ENCODE measurements around the gene CNGB1. TPM values are rescaled to one million over a fixed set of nuclear protein-coding genes. Genes with fewer than 3 reads are reported as not detected.

Gene CNGB1
- total and polyA plus RNA-seq, 2 donors from 2014 or later = not detected

DNA sequence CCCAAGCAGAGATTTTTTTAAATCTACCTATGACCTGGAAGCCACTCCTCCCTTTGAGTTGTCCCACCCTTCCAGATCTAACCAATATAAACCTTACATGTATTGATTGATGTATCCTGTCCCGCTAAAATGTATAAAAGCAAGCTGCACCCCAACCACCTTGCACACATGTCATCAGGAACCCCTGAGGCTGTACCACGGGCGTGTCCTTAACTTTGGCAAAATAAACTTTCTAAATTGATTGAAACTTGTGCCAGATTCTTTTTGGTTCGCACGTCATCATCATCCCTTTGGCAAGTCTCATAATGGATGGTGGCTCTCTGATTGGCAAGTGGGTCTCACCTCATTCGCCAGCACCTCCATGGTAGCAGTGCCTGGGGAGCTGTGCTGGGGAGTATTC is 60.2 kb downstream of the CNGB1 start:
- Histone ChIP-seq H3K4me1 (ENCODE audit: control insufficient read depth in 2 of 3, insufficient read depth in 2 of 3, low read depth in 1 of 3, low read length in 3 of 3) (peaks cover 0 to 2% (median 0%) of the 10 kb centered on the region in 3 donors), H3K36me3 (ENCODE audit: control insufficient read depth in 2 of 3, insufficient read depth in 3 of 3, low read length in 3 of 3) (no peaks in the 10 kb centered on the region), H3K9ac (ENCODE audit: low read length in 3 of 3) (no peak overlapping the region), H3K27ac (ENCODE audit: low read depth in 2 of 2, low read length in 2 of 2) (no peak overlapping the region), H3K27me3 (ENCODE audit: control insufficient read depth, insufficient read depth, low read length) (no peaks in the 10 kb centered on the region), H3K9me3 (ENCODE audit: control insufficient read depth in 2 of 3, insufficient read depth in 1 of 3, low read length in 3 of 3) (no peaks in the 10 kb centered on the region), H3K4me3 (ENCODE audit: low read length in 3 of 3) (no peak overlapping the region)
- intact Hi-C loops (cut with DNase I) = no loop called here
- TF ChIP-seq, protein P1, sequence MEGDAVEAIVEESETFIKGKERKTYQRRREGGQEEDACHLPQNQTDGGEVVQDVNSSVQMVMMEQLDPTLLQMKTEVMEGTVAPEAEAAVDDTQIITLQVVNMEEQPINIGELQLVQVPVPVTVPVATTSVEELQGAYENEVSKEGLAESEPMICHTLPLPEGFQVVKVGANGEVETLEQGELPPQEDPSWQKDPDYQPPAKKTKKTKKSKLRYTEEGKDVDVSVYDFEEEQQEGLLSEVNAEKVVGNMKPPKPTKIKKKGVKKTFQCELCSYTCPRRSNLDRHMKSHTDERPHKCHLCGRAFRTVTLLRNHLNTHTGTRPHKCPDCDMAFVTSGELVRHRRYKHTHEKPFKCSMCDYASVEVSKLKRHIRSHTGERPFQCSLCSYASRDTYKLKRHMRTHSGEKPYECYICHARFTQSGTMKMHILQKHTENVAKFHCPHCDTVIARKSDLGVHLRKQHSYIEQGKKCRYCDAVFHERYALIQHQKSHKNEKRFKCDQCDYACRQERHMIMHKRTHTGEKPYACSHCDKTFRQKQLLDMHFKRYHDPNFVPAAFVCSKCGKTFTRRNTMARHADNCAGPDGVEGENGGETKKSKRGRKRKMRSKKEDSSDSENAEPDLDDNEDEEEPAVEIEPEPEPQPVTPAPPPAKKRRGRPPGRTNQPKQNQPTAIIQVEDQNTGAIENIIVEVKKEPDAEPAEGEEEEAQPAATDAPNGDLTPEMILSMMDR (IDR thresholded peaks at IDR 0.05; ENCODE audit: borderline replicate concordance, extremely low read depth, insufficient read depth) = no peak
- DNase-seq (no peak), FAIRE-seq (no peak)

DNA sequence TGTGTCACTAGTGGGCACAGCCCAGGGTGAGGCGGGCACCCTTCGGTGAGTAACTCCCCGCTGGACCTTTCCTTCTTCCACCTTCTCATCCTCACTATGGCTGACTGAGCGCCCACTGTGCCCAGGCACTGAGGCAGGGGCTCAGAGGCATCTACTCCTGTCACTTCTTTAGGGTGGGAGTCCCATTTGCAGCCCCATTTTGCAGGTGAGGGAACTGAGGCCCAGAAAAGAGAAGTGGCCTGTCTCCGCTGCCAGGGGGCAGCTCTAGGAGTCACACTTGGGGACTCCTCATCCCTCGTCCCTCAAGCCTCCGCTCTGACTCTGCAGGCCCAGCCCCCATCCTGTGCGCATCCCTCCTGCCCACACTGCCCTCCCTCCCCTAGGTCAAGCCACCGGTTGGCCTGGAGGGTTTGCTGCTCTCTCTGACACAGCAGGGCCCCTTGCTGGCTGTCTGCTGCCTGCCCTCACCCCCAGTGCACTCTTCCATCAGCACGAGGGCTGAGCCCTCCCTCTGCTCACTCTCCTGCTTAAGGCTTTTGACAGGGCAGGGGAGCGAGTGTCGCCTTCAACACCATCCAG is 62.4 kb downstream of the CNGB1 start:
- Histone ChIP-seq H3K9me3 (ENCODE audit: control insufficient read depth in 2 of 3, insufficient read depth in 1 of 3, low read length in 3 of 3) (no peaks in the 10 kb centered on the region), H3K27me3 (ENCODE audit: control insufficient read depth, insufficient read depth, low read length) (no peaks in the 10 kb centered on the region), H3K4me1 (ENCODE audit: control insufficient read depth in 2 of 3, insufficient read depth in 2 of 3, low read depth in 1 of 3, low read length in 3 of 3) (peaks cover 0 to 2% (median 0%) of the 10 kb centered on the region in 3 donors), H3K9ac (ENCODE audit: low read length in 3 of 3) (no peak overlapping the region), H3K27ac (ENCODE audit: low read depth in 2 of 2, low read length in 2 of 2) (no peak overlapping the region), H3K36me3 (ENCODE audit: control insufficient read depth in 2 of 3, insufficient read depth in 3 of 3, low read length in 3 of 3) (no peaks in the 10 kb centered on the region), H3K4me3 (ENCODE audit: low read length in 3 of 3) (no peak overlapping the region)
- no peak for DNase-seq
- no peak for FAIRE-seq
- intact Hi-C loops (cut with DNase I) = no loop called here
- TF ChIP-seq, protein P1 (IDR thresholded peaks at IDR 0.05; ENCODE audit: borderline replicate concordance, extremely low read depth, insufficient read depth) = no peak

DNA sequence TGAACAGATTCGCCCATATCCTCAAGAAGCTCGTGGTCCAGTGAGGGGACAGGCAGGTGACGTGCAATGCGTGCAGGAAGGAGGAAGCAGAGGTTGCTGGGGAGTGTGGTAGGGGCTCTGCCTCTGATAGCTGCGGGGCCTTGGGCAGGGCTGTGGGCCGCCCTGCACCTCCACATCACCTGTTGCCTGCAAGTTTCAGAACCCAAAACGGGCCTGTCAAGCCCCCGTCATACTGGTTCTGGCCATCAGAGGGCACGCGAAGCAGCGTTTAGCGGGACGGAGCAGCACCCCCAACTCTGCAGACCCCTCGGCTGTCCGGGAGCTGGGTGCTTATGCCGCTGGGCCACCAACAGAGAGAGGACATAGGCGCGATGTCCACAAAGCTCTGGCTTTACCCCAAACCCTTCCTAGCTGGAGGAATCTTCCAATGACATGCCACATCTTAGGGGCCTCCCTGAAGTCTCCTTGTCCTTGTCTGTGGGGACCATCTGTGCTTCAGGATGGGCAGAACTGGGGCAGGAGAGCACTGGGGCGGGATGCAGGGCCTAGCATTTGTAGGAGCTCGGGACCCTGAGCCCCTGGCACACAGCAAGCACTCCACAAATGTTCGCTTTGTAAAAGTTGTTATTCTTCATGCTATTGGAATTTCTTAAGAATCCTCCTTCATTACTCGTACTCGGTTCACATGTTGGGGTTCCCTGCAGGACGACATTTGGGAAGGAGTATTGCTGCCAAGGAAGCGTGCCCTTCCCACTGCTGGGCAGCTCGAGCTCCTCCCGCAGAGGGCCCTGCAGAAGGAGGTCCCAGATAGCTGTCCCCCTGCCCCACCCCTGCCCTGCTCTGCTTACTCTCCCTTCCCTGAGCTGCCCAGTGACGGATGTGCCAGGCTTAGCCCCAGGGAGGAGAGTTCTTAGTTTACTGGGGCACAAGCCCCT is 64.3 kb downstream of the CNGB1 start:
- Histone ChIP-seq H3K27ac (ENCODE audit: low read depth in 2 of 2, low read length in 2 of 2) (no peak overlapping the region), H3K27me3 (ENCODE audit: control insufficient read depth, insufficient read depth, low read length) (no peaks in the 10 kb centered on the region), H3K4me1 (ENCODE audit: control insufficient read depth in 2 of 3, insufficient read depth in 2 of 3, low read depth in 1 of 3, low read length in 3 of 3) (no peaks in the 10 kb centered on the region), H3K9ac (ENCODE audit: low read length in 3 of 3) (no peak overlapping the region), H3K9me3 (ENCODE audit: control insufficient read depth in 2 of 3, insufficient read depth in 1 of 3, low read length in 3 of 3) (no peaks in the 10 kb centered on the region), H3K36me3 (ENCODE audit: control insufficient read depth in 2 of 3, insufficient read depth in 3 of 3, low read length in 3 of 3) (no peaks in the 10 kb centered on the region), H3K4me3 (ENCODE audit: low read length in 3 of 3) (no peak overlapping the region)
- DNase-seq (peak in 3 of 5 donors; percentile 21 to 61 (median 36)), FAIRE-seq (no peak)
- intact Hi-C loops (cut with DNase I) = no loop called here
- TF ChIP-seq, protein P1 (IDR thresholded peaks at IDR 0.05; ENCODE audit: borderline replicate concordance, extremely low read depth, insufficient read depth) = no peak
